Mucosa of rectum (tissue), 2 donors: ENCODE data around the gene C16orf87.

ENCODE experiments used
- H3K27ac ChIP-seq, 2 donors: one replicate each; pipeline ENCODE4 v1.7.0; 2013; ENCODE audit warnings: inconsistent platforms in 2 of 2, low read depth in 2 of 2, low read length in 2 of 2
- H3K27me3 ChIP-seq, 2 donors: one replicate each; pipeline ENCODE4 v1.7.0; 2013; ENCODE audit warnings: low read length in 2 of 2; ENCODE audit not compliant: control insufficient read depth in 2 of 2, insufficient read depth in 2 of 2
- H3K36me3 ChIP-seq, 2 donors: one replicate each; pipeline ENCODE4 v1.7.0; 2013; ENCODE audit warnings: low read length in 2 of 2; ENCODE audit not compliant: control insufficient read depth in 2 of 2, insufficient read depth in 2 of 2
- H3K4me1 ChIP-seq, 2 donors: one replicate each; pipeline ENCODE4 v1.7.0; 2013; ENCODE audit warnings: low read length in 2 of 2, mild to moderate bottlenecking in 1 of 2; ENCODE audit not compliant: control insufficient read depth in 2 of 2, insufficient read depth in 2 of 2
- H3K4me3 ChIP-seq, 2 donors: one replicate each; pipeline ENCODE4 v1.7.0; 2013; ENCODE audit warnings: low read length in 2 of 2
- H3K9ac ChIP-seq, 2 donors: one replicate each; pipeline ENCODE4 v1.7.0; 2013; ENCODE audit warnings: low read length in 2 of 2, low read depth in 1 of 2, mild to moderate bottlenecking in 1 of 2
- H3K9me3 ChIP-seq, 2 donors: one replicate each; pipeline ENCODE4 v1.7.0; 2013; ENCODE audit warnings: low read length in 2 of 2; ENCODE audit not compliant: control insufficient read depth in 2 of 2
- donor health status: healthy.
- donor health status: Normal muscosa, but diverticular disease.

Gene C16orf87

GRCh38 chr16:46801428-46802049 lies 29.4 kb downstream of the C16orf87 start:
- H3K36me3 ChIP-seq: peaks cover 3 to 5% of the 10 kb centered on the region in 2 donors
- no peak overlapping the region for H3K27ac ChIP-seq
- no peaks in the 10 kb centered on the region for H3K4me1 ChIP-seq
- no peak overlapping the region for H3K9ac ChIP-seq
- H3K4me3 ChIP-seq: no peak overlapping the region
- no peaks in the 10 kb centered on the region for H3K27me3 ChIP-seq
- H3K9me3 ChIP-seq: no peaks in the 10 kb centered on the region

DNA sequence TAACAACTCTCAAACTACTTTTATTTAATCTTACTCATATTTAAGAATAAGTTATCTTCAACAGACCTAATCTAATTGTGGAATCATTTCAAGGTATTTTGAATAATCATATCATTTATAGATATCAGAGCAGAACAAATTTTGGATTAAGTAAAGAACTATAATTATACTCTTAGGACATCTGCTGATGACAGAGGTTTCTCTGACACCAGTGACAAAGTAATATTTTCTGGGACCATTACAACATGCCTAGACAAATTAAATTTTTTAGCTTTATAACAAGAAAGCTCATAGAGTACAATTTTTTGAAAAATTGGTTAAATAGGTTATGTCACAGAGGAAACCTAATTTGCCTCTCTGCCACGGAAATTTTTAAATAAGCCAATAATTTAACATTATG lies 30.5 kb downstream of the C16orf87 start:
- no peaks in the 10 kb centered on the region for H3K27me3 ChIP-seq
- H3K9me3 ChIP-seq: no peaks in the 10 kb centered on the region
- no peak overlapping the region for H3K27ac ChIP-seq
- no peak overlapping the region for H3K9ac ChIP-seq
- H3K36me3 ChIP-seq: peaks cover 3 to 5% of the 10 kb centered on the region in 2 donors
- H3K4me3 ChIP-seq: no peak overlapping the region
- H3K4me1 ChIP-seq: no peaks in the 10 kb centered on the region

GRCh38 chr16:46797501-46797900 lies 33.5 kb downstream of the C16orf87 start:
- Histone ChIP-seq H3K4me3 (no peak overlapping the region), H3K4me1 (no peaks in the 10 kb centered on the region), H3K27me3 (no peaks in the 10 kb centered on the region), H3K9me3 (no peaks in the 10 kb centered on the region), H3K36me3 (peaks cover under 1 to 2% of the 10 kb centered on the region in 2 donors), H3K27ac (no peak overlapping the region), H3K9ac (no peak overlapping the region)

DNA sequence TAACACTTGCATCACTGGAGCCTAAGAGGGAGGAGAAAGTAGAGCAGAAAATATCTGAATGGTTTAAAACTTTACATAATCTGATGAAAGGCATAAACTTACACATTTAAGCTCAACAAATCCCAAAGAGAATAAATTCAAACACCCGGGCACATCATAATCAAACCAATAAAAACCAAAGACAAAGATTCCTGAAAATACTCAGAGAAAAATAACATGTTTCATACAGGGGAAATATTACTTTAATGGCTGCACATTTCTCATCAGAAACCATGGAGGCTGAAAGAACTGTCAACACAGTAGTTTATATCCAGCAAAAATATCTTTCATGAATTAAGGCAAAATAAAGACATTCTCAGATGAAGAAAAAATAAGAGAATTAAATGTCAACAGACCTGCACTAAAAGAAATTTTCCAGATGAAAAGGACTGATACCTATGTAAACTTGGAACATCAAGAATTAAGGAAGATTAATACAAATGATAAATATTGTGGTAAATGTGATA lies 34.2 kb downstream of the C16orf87 start:
- no peak overlapping the region for H3K9ac ChIP-seq
- no peak overlapping the region for H3K4me3 ChIP-seq
- H3K36me3 ChIP-seq: no peaks in the 10 kb centered on the region
- H3K27me3 ChIP-seq: no peaks in the 10 kb centered on the region
- H3K27ac ChIP-seq: no peak overlapping the region
- no peaks in the 10 kb centered on the region for H3K4me1 ChIP-seq
- no peaks in the 10 kb centered on the region for H3K9me3 ChIP-seq

GRCh38 chr16:46793841-46794240 lies 37.1 kb downstream of the C16orf87 start:
- Histone ChIP-seq H3K36me3 (no peaks in the 10 kb centered on the region), H3K9ac (no peak overlapping the region), H3K4me3 (no peak overlapping the region), H3K27ac (no peak overlapping the region), H3K4me1 (peaks cover 3 to 7% of the 10 kb centered on the region in 2 donors), H3K9me3 (no peaks in the 10 kb centered on the region), H3K27me3 (no peaks in the 10 kb centered on the region)

GRCh38 chr16:46790599-46791270 lies 40.2 kb downstream of the C16orf87 start:
- Histone ChIP-seq H3K9ac (peak overlapping the region in 1 of 2 donors; percentile 75), H3K27me3 (no peaks in the 10 kb centered on the region), H3K27ac (no peak overlapping the region)

DNA sequence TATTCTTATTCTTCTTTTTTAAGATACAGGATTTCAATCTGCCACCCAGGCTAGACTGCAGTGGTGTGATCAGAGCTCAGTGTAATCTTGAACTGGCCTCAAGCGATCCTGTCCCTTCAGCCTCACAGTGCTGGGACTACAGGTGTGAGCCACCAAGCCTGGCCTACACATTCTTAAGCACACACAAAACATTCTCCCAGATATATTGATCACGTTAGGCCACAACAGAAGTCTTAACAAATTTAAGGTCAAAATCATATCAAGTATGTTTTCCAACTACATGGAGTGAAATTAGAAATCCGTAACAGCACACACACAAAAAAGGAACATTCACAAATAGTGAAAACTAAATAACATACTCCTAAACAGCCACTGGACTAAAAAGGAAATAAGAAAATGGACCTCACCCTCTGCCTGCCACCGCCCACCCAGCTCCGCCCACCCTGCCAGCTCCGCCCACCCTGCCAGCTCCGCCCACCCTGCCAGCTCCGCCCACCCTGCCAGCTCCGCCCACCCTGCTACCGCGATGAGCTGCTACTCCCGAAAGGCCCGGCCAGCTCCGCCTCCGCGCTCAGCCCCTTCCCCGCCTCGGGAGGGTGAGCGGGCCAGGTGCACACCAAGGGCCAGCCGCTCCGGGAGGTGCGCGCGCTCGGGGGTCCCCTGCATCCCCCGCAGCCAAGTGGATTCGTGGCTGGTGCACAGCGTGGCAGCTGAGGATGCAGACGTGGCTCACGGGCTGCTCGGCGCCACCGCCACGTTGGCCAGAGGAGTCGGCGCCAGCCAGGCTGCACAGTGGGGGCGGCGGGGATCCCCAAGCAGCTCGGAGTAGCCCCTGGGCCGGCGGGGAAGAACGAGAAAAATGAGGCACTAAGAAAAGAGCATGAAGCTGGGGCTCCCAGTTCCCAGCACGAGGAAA lies 41.2 kb downstream of the C16orf87 start:
- H3K4me1 ChIP-seq: peaks cover 3 to 7% of the 10 kb centered on the region in 2 donors
- H3K27ac ChIP-seq: peak overlapping the region; percentile 71 to 73
- H3K36me3 ChIP-seq: no peaks in the 10 kb centered on the region
- no peaks in the 10 kb centered on the region for H3K27me3 ChIP-seq
- no peaks in the 10 kb centered on the region for H3K9me3 ChIP-seq
- peak overlapping the region; percentile 52 to 75 for H3K9ac ChIP-seq
- H3K4me3 ChIP-seq: peak overlapping the region; percentile 69 to 85

More at GRCh38 chr16:46790599-46791270, 40.2 kb downstream of the C16orf87 start:
- H3K4me1 ChIP-seq: peaks cover 3 to 7% of the 10 kb centered on the region in 2 donors
- H3K36me3 ChIP-seq: no peaks in the 10 kb centered on the region
- peak overlapping the region; percentile 69 to 85 for H3K4me3 ChIP-seq
- H3K9me3 ChIP-seq: no peaks in the 10 kb centered on the region

- Histone ChIP-seq H3K9me3 (no peaks in the 10 kb centered on the region), H3K36me3 (no peaks in the 10 kb centered on the region), H3K27me3 (no peaks in the 10 kb centered on the region), H3K4me3 (no peak overlapping the region), H3K27ac (peak overlapping the region; percentile 71 to 73), H3K9ac (no peak overlapping the region), H3K4me1 (peaks cover 3 to 7% of the 10 kb centered on the region in 2 donors)
Measured at GRCh38 chr16:46788891-46789474, 42.0 kb downstream of the C16orf87 start.

DNA sequence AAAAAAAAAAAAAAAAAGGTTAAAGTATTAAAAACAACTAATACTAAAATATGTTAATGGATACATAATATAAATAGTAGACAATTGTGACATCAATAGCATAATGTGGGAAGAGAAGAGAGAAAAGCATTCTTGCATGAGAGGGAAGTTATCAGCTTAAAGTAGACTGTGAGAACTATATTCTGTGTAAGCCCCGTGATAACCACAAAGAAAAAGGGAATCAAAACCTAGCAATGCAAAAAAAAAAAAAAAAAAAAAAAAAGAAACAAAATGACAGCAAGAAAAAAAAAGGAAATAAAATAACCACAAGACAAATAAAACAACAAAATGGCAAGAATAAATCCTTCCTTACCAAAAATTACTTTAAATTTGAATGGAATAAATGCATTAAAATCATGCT lies 43.1 kb downstream of the C16orf87 start:
- Histone ChIP-seq H3K4me1 (peaks cover 3 to 7% of the 10 kb centered on the region in 2 donors), H3K36me3 (no peaks in the 10 kb centered on the region), H3K27me3 (no peaks in the 10 kb centered on the region), H3K27ac (no peak overlapping the region), H3K4me3 (no peak overlapping the region), H3K9me3 (no peaks in the 10 kb centered on the region), H3K9ac (no peak overlapping the region)
